Measurements from ENCODE around the gene PURB.
"Not testable (repeated sequence)": the region's sequence is repeated elsewhere in the genome, so short reads cannot be mapped to it uniquely, and the experiment has no call there.

Gene PURB

DNA sequence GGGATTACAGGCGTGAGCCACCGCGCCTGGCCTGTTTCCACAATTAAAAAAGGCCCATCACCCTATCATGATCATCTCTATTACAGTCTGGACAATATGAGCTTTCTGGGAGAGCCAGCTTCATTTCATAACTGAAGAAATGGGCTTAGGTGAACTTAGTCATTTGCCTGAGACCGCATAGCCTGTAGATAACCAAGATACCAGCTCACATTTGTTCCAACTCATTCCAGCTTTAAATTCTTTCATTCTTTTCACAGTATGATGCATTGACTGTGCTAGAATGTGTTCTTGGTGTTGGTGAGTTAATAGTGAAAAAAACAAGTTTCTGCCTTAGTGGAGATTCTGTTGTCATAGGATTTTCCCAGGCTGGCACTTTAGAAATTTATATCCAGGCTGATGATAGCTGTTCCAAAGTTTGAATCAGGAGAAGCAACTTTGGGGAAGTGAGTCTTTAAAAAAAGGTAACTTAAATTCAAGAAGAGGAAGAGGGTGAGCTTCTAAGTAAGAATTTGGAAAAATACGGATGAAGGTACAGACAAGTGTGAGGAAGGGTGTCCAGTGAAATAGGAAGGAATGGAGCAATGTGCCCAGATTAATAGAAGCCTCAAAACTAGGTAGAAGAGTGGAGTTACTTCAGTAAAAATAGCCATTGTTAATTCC is 35.3 kb downstream of the PURB start:
- DNase-seq = no peak

DNA sequence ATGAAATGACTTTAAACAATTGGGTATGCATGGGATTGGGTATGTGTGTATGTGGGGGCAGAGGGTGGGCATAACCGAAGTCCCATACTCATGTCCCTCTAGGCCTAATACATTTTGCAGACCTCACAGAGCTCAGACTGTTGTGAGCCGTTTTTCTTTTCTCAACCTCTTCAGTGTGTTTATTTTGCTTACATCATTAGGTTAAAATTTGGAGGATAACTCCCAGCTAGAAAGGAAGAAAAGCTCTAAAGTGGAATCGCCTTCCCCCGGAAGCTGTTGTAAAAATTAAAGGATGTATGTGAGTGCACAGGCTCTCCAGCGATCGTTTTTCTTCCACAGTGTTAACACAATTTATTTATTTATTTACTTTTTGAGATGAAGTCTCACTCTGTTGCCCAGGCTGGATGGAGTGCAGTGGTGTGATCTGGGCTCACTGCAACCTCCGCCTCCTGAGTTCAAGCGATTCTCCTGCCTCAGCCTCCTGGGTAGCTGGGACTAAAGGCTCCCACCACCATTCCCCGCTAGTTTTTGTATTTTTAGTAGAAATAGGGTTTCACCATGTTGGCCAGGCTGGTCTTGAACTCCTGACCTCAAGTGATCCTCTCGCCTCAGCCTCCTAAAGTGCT is 36.0 kb downstream of the PURB start:
- DNase-seq = no peak

DNA sequence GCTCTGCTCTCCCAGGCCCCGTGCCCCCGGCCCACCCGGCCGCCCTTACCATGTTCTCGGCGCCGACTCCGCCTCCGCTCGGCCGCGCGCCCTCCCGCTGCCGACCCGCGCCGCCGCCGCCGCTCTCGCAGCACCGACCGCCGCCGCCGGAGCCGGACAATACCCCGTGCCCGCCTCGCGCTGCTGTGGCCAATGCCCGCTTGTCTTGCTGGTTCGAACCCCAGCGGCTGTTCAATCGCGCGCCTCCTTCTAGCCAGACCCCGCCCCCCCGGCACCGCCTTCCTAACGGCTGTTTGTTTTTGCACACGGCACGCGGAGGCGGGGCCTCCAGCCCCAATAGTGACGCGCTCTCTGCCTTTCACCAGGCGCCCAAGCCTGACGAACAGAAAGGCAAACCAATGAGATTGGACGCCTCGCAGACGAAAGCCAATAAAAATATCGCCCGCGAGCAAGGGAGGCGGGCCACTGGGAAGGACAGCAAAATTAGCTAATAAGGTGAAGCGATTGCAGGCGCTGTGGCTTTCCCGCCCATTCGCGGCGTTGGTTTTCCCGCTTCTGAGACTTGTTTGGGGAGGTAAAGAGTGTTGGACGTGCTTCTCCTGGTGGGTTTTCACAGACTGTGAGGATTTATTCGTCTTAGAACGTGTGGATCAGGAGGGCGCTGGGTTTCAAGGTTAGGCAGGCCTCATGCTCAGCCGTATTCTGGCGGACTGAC is 37.3 kb downstream of the PURB start, which contains the start of gene H2AZ2:
Gene H2AZ2 (minus strand): TSS at position 168 of the 715 bp plus-strand sequence. CDS start 116 bp downstream, at position 52.
- DNase-seq = peak; percentile 100

DNA sequence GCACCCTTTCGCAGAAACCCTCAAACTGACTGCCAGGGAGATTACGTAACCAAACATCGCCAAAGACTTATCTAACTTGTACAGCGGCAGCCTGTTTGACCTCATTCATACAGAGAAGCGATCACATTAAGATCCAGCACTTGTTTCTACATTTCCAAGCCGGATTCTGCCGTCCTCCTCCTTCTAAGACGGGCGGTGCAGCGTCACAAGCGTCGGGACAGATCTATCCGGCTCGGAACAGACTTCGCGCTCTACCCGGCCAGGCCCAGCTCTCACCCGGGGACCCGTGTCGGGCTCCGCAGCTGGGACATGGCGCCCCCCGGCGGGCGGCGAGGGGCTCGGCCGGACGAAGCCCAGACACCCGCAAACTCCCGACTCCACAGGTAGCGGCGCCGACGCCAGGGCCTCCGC is 37.8 kb downstream of the PURB start:
- peak; percentile 82 for DNase-seq

DNA sequence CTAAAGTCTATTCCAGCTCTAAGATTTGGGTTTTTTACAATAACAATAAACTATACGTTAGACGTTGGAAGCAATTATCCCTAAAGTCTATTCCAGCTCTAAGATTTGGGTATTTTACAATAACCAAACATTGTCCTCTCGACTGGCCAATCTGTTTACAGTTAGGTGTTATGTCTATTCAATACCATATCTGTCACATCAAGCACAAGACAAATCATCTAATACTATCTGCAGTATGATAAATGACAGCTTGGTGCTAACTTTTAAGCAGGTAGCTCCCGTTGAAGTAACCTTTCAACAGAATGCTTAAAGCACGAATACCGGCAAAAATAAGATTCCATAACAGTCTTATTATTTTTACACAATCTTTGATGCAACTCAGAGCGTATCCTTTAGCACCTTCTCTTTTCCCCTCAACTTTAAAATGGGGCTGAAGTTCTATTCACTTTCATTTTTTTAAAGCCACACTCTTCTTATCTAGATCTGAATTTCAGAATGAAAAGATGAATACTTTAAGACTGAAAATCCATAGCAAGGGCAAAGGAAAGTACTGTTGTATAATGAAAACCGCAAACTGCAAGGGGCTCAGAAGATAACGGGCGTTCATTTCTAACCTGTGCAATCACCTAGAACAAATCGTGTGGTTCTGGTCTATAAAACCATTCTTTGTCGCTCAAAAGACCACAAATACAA is 38.4 kb downstream of the PURB start:
- DNase-seq = no peak

DNA sequence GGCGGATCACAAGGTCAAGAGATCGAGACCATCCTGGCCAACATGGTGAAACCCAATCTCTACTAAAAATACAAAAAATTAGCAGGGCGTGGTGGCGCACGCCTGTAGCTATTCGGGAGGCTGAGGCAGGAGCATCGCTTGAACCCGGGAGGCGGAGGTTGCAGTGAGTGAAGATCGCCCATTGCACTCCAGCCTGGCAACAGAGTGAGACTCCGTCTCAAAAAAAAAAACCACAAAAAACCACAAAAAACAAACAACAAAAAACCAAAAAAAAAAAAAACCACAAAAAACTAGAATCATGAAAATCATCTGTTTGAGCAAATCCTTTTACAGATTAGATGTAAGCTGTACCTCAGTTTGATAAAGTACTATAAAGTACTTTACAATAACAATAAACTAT is 38.9 kb downstream of the PURB start:
- not testable (repeated sequence) for DNase-seq

DNA sequence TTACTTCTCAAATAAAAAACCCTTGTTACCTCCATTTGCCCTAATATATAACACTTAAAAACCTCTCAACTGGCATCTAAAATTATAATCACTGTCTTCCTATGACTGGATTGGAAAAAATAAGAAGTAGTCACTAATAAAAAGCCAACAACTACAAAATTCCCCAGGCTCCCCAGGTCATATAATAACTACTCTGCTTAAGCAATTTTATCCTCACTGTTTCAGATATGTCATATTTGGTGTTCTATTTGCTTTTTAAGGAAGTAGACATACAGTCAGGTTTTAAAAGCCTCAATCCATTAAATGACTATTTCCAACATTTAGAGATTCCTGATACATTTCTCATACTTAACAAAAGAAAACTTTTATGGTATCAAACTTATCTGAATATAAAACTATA is 39.9 kb downstream of the PURB start:
- DNase-seq = no peak

DNA sequence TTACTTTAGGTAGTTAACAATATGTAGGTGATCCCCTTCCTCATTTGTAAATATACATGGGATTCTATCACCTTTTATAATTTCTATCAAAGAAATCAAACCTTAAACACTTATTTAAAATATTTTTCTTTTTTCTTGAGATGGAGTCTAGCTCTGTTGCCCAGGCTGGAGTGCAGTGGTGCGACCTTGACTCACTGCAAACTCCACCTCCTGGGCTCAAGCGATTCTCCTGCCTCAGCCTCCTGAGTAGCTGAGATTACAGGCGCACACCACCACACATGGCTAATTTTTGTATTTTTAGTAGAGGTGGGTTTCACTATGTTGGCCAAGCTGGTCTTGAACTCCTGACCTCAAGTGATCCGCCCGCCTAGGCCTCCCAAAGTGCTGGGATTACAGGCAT is 41.9 kb downstream of the PURB start:
- DNase-seq = not testable (repeated sequence)

DNA sequence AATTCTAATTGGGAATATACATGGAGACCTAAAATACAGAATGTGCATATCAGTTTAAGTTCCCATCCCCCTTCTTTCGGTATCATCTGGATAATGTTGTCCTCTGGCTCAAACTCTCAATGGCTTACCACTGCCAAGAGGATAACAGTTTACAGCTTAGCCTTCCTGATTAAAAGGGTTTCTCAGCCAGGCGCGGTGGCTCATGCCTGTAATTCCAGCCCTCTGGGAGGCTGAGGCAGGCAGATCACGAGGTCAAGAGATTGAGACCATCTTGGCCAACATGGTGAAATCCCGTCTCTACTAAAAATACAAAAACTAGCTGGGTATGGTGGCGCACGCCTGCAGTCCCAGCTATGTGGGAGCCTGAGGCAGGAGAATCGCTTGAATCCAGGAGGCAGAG is 42.7 kb downstream of the PURB start:
- DNase-seq = not testable (repeated sequence)

DNA sequence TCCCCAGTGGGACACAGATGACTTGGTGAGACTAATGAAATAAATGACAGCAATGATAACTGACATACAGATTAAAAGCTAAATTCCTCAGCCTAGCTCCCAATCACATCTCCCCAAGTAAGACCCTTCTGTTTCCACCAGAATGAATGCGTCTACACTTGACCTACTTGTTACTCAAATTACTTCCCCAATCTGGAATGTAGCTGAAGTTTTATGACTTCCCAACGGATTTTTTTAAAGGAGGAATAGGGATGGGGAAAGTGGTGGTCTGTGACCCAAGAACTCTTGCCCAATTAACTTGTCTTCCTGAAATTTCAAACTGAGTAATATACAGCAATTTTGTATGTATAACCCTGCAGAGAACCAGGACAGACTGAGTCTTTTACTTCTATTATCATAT is 46.6 kb downstream of the PURB start:
- DNase-seq = no peak

DNA sequence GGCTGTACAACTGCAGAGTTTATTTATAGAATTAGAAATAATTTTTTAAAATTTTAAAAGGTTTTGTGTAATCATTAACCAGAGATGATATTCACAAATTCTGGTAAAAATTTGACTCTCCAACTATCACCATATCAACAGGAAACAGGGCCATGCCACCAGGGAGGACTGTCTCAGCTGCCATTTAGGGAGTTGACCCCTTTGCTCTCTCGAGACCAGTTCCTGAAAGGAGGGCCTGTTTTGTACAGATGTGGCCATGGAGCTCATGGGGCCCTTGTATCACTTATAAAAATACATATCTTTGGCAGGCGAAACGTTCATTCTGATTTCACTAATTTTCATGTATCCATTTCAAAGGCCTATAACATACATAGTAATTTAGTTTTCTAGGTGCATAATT is 57.8 kb downstream of the PURB start:
- DNase-seq = no peak
